ENCODE results near the gene LCAT.
"Not testable (repeated sequence)": the region's sequence is repeated elsewhere in the genome, so short reads cannot be mapped to it uniquely, and the experiment has no call there.

LCAT gene

DNA sequence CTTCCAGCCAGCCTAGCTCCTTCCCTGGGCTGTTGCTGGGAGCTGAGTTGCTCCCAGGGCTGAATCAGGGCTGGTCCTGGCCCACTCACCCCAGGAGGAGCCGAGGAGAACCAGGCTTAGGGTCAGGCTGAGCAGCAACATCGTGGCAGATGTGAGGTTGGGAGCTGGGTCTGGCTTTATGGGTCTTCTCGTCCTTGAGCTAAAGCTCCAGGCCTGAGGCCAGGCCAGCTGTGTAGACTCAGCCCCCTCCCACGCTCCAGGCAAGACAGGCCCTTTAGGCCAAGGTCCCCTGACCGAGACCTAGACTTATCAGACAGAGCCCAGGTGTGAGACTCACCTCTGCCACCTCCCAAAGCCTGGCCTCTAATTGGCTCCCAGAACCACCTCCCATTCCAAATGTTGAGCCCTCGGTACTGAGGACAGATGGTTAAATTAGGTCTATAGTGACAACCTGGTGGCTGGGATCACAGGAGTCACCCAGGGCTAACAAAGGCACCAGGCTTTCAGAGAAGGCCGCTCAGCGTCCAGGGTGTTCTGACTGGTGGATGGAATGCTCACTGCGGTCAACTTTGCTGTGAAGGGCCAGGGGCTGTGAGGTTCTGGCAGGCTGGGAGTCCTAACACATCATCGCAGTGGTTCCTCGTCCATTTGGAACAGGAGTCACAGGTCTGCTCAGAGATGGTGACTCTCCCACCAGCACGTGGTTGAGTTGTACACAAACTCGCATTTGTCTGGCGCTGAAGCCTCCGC lies 12.0 kb downstream of the LCAT start, which contains the start of gene CTRL:
TSS of gene CTRL (minus strand) at position 151 of the 750 bp plus-strand sequence. CDS start at position 141, 10 bp downstream.
- DNase-seq (ENCODE audit: low read depth) = no peak

DNA sequence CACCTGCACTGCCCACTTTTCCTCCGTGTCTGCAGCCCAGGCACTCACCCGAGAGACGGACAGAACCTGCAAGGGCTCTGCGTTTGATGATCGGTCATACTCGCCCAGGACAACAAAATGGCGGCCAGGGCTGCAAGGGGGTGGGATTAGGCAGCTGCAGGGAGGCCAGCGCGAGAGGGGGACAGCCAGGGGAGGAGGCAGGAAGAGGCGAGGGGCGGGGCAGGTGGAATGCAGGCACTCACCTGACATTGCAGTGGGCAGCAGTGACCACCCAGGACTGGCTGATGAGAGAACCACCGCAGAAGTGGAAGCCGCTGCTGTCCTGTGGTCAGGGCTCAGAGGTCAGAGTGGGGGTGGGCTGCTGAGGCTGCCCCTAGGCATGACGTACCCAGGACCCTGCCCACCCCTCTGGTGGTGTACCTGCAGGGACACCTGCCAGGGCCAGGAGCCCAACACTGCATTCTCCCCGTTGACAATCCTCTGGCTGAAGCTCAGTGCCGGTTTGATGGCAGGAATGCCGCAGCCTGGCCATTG lies 13.2 kb downstream of the LCAT start:
- DNase-seq (ENCODE audit: low read depth) = no peak

DNA sequence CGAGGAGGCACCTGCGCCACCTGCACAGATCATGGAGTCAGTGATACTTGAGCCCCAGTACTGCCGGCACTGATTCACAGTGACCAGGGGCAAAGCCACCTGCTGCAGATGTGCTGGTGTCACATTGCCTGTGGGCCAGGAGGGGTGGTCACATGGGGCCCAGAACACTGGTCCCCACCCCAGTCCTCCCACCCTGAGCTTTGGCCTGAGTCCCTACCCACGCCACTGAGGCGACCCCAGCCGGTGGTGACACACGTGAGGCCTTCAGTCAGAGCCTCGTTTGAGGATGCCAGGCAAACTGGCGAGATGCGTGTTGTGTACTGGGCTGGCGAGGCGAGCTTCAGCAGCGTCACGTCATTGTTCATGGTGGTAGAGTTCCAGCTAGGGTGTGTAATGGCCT lies 13.7 kb downstream of the LCAT start:
- no peak for DNase-seq (ENCODE audit: low read depth)

DNA sequence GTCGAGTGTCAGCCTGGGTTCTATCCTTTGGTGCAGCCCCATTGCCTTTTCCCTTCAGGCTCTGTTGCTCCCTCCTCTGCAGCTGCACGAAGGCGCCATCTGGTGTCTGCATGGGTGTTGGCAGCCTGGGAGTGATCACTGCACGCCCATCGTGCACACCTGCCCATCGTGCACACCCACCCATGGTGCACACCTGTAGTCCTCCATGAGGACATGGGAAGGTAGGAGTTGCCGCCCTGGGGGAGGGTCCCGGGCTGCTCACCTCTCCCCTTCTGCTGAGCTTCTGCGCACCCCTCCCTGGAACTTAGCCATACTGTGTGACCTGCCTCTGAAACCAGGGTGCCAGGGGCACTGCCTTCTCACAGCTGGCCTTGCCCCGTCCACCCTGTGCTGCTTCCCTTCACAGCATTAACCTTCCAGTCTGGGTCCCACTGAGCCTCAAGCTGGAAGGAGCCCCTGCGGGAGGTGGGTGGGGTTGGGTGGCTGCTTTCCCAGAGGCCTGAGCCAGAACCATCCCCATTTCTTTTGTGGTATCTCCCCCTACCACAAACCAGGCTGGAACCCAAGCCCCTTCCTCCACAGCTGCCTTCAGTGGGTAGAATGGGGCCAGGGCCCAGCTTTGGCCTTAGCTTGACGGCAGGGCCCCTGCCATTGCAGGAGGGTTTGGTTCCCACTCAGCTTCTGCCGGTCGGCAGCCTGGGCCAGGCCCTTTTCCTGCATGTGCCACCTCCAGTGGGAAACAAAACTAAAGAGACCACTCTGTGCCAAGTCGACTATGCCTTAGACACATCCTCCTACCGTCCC lies 15.2 kb downstream of the LCAT start:
- peak; percentile 49 for DNase-seq (ENCODE audit: low read depth)

DNA sequence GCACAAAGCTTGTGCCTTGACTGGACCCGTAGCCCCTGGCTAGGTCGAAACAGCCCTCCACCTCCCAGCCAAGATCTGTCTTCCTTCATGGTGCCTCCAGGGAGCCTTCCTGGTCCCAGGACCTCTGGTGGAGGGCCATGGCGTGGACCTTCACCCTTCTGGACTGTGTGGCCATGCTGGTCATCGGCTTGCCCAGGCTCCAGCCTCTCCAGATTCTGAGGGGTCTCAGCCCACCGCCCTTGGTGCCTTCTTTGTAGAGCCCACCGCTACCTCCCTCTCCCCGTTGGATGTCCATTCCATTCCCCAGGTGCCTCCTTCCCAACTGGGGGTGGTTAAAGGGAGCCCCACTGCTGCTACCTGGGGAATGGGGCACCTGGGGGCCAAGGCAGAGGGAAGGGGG lies 15.8 kb downstream of the LCAT start:
- DNase-seq (ENCODE audit: low read depth) = no peak

DNA sequence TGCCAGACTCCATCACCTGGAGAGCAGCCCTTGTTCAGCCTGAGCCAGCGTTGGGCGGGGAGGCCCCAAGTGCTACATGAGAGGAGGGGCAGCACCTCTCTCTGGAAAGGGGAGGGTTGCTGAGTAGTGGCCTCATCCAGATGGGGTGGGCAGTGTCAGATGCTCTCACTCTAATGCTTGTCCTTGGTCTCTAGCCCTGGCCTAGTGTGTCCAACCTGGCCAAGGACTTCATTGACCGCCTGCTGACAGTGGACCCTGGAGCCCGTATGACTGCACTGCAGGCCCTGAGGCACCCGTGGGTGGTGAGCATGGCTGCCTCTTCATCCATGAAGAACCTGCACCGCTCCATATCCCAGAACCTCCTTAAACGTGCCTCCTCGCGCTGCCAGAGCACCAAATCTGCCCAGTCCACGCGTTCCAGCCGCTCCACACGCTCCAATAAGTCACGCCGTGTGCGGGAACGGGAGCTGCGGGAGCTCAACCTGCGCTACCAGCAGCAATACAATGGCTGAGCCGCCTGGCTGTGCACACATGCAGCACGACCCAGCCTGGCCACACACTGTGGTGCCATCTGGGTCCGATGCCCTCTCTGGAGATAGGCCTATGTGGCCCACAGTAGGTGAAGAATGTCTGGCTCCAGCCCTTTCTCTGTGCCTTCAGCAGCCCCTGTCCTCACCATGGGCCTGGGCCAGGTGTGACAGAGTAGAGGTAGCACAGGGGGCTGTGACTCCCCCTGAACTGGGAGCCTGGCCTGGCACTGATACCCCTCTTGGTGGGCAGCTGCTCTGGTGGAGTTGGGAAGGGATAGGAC lies 16.6 kb downstream of the LCAT start:
- DNase-seq (ENCODE audit: low read depth) = no peak

DNA sequence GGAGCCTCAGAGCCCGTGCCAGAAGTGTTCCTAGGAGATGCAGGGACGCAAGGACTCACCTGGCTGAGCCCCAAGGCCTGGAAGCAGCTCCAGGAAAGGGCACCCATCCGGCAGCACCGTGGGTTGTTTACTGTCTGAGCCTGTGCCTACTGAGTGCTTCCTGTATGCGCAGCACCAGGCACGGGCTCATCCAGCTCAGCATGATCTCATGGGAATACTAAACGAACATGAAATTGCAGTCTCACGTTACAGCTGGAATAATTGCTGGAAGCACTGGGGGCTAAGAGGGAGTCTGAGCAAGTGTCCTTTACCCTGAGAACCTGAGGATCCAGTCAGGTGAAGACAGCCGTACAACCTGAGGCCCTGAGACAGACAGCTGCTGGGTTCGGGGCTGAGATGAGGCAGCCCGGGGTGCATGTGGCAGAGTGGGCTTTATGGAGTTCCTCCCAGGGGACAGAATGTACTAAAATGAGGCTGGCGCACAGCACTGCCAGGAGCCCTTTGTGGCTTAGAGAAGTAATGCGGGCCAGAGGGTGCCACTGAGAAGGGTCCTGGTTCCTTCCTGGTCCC lies 17.7 kb downstream of the LCAT start:
- no peak for DNase-seq (ENCODE audit: low read depth)

DNA sequence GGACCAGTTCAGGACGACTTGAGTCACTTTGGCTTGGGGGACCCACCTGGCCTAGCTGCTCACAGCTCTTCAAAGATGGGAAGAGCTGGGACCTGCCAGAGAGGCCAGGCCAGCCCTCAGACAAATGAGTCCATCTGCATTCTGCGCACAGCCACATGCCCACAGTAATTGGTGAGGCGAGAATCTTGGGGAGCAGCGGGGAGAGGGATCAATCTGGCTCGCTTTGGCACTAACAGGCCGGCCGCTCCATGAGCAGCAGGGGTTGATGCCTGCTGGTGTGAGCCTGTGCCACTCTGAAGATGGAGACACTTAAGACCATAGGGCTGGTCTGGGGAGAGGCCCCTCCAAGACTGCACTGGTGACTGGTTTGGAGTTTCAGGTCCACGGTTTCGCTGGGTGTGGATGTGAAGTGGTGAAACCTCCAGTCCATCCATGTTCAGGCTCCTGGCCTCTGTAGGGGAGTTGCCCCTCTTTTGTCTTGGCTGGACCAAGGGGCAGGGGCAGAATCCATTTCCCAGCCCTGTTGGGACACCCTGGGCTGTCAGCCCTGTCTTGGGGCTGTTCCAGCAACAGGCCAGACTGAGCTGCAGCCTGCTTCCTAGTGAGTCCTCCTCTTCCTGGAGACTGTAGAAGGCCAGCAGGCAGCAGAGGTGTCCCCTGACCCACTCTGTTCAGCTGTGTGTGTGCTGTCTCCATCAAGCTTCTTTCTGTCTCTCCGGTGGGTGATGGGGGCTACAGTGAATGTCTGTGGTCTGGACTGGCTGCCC lies 19.6 kb downstream of the LCAT start:
- no peak for DNase-seq (ENCODE audit: low read depth)

DNA sequence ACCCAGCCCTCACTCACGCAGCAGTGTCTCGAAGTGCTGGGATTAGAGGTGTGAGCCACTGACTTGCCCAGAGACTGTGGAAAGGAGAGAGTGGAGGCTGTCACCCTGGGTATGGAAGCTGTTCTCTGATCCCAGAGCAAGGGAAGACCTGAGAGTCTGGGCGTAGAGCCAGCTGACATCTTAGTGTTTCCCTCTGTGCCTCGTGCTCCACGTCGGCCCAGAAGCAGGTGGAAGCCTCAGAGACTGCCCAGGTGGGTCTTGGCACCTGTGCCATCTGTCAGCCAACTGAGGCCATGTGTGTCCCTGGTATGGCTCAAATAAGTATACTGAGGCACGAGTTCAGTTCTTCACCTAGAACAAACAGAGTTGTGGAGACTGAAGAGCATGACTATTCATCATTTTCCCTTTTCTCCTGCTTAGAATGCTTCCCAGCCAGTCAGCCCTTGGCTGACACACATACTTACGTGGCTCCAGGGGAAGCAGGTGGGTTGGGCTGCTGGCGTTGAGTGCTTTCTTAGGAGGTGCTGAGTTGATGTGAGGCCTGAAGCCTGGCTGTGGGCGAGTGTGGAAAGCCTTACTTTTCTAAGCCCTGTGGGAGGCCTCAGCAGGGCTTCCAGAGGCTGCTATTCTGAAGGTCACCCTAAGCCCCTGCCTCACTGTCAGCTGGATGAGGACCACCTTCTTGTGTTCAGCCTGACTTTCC lies 20.4 kb downstream of the LCAT start:
- no peak for DNase-seq (ENCODE audit: low read depth)

DNA sequence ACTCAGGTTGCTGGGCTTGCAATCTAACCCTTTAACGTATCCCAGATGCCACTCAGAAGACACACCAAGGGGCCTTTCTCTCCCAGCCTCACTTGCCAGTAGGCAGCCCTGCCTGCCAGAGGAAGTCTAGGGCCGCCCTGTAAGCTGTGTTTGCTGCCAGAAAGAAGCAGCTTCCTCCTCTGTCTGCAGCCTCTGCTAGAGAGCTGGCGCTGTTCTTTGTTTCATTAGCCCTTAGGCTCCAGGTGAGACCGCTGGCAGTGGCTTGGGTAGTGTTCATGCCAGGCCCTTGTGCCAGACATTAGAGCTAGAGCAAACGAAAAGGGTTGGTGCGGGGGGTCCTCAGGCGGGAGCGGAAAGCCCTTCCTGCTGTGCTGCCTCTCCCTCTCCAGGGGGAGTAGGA lies 21.2 kb downstream of the LCAT start:
- no peak for DNase-seq (ENCODE audit: low read depth)

DNA sequence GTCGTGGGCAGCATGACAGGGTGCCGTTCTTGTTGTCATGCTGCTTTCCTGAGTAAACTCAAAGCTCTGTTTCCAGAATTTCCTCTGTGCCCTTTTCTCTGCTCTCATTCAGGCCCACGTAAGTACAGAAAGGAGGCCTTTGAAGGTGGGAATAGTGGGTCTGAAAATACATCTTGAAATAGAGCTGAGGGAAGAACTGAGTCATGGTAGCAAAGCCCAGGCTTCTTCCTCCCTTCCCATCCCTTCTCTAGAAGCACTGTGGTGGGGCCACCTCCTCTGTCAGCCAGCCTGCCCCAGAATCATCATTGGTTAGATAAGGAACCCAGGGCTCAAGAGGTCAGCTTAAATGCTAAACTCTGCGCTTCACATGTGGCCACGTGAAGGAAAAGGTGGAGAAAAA lies 21.7 kb downstream of the LCAT start:
- no peak for DNase-seq (ENCODE audit: low read depth)

DNA sequence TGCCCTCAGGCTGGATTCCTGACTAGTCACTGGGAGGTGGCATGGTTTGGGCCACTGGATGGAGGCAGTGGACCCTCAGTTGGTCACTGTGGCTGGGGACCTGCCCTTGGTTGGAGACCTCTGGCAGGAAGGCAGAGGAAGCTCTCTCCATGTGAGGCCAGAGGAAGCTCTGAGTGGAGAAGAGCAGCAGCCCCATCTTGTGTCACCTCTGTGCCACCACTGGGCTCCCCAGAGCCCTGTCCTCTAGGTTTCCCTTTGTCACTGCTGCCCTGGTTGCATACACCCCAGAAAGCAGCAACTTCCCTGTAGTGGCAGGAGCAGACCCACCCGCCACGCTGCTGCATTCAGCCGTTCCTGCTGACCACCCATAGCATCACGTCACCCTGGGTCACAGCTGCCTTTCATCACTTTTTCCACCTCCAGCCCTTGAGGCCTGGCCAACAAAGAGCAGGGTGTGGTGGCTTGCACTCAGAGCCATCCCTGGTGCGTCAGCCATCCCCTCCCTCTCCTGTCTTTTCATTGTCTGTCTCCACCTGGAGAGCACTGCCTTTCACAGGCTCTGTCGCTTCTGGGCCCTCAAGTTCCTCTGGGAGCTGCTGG lies 24.2 kb downstream of the LCAT start:
- DNase-seq (ENCODE audit: low read depth) = no peak

DNA sequence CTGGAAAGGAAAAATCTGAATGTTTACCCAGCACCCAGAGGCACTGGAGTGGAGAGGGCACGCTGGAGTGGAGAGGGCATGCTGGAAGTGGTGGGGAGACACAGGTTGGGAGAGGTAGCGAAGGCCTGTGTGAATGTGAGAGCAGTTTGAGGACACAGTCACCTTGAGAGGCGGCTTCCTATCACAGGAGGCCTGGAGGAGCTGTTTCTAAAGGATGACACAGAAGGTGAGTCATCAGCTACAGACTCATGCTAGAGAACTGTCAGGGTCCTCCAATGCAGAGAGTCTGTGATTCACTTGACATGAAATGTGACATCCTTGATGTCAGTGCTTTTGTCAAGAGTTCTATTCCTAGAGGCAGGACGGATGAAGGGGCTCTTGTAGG lies 26.1 kb downstream of the LCAT start:
- no peak for DNase-seq (ENCODE audit: low read depth)

DNA sequence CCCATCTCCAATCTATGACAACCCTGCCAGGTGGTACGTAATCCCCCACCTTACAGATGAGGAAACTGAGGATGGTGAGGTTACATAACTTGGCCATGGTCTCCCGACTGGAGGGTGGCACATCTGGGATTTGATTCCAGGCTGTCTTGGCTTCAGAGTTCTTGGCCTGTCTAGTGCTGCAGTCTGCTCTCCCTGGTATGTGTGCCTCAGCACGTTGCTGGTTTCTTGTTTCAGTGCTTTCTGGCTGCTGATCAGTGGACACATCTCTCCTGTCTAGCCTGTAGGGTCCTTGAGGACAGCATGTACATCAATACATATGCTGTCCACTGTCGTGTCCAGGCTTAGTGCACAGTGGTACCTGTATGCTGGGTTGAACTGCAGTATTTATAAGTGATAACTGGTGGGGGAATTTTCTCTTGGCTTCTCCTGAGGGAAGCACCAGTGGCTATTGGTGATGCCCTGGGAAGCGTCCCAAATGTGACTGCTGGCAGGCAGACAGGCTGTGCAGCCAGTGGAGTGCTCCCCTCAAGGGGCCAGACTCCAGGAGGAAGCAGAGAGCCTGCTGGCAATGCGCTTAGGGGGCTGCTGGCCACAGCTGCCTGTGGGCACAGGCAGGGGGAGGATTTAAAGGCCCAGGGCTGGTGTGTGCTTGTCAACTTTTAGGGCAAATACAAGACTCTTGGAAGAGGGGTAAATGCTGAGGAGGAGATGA lies 26.6 kb downstream of the LCAT start:
- no peak for DNase-seq (ENCODE audit: low read depth)

DNA sequence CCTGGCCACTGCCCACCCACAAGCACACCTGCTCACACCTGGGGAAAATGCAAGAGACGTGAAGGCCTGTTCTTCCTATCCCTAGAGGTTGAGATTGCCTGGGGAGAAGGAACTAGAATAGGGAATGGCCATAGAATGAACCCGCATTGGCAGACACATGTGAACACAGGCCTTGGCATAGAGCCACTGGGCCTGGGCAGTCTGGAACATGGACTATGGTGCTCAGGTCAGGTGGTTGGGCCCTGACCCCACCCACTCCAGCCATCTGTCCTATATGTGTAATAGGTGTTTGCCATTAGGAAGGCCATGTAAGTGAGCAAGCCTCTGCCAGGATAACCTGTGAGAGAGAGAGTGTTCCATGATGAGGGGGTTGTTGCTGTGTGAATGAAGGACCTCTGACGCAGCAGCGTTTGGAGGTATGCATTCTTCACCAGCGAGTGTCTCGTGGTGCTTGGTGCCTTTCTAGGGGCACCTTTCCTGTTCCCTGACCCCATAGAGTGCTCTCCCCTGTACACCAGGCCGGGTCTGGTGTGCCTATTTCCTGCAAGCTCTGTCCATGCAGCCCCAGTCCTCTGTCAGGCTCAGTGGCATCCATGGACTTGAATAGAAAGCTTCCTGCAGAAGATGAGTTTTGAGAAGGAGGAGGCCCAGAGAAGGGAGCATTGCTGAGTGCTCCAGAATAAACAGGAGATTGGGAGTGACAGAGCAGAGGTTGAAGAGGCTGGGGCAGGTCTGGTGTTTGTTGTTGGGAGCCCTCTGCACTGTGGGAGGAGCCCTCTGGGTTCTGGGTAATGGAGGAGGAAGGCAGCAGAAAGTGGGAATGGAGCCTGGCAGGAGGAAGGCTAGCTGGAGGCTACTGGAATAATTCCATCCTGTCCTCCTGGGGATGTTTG lies 27.8 kb downstream of the LCAT start:
- no peak for DNase-seq (ENCODE audit: low read depth)

DNA sequence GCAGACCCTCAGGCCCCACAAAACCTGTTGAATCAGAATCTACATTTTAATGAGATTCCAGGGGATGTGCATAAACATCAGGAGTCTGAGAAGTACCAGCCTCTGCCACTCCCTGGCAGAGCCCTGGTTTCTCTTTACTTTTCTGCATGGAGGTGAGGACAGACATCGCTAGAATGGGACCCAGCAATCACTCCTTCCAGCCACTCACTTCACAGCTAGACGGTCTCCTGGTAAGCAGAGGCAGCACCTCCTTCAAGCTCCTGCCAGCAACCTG lies 28.5 kb downstream of the LCAT start:
- not testable (repeated sequence) for DNase-seq (ENCODE audit: low read depth)

DNA sequence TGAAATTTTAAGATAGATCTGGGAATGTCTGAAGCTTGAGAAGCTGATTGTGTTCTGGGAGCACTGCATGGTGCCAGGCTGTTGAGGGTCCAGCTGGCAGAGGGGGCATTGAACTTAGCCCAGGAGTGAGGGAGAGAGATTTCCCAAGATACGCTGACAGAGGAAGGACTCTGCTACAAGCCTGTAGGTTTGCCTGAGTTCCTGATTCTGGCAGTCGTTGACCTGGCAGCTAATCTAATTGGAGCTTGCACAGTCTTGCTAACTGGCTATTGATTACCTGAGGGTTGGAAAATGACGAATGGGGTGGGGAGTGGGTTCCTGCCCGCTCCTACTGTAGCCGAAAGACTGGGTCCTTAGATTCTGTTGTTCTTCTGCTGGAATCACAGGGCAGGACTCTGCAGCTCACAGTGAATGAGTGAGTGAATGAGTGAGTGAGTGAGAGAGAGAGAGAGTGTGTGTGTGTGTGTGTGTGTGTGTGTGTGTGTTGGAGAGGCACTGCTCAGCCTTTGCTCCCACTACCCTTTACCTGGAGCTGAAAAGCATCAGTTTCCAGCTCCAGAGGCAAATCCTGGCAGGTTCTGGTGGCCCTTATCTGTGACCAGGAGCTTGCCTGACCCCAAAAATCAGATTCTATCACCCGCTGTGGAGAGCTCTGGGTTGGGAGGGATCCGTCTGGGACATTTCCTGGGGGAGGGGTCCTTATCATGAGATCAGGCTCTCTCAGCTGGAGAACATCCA lies 29.0 kb downstream of the LCAT start:
- no peak for DNase-seq (ENCODE audit: low read depth)

DNA sequence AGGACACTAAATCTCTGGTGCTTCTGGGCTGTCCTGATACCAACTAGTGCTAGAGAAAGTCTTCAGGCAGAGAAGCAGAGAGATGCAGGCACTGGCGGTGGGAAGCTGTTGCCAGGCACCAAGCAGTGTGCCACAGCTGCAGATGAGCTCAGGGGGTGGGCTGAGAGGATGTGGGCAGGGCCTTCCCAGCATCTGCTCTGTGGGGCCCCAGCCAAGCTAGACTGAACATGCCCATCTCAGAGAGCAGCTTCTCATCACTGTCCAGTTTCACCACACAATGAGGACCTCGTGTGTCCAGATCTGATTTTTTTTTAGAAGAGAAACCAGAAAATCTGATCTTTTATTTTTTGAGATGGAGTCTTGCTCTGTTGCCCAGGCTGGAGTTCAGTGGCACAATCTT lies 33.8 kb downstream of the LCAT start:
- no peak for DNase-seq (ENCODE audit: low read depth)

All from T-helper 22 cell (primary cell).